Hepatocyte (in vitro differentiated cells): ENCODE data around the gene SNX17. TPM values are rescaled to one million over a fixed set of nuclear protein-coding genes. Genes with fewer than 3 reads are reported as not detected.

Experiments used
- DNase-seq: peaks from one replicate; pipeline ENCODE4 v3.0.0-alpha.2; 2016; ENCODE audit warnings: low spot score
- H2AFZ ChIP-seq: fragments of 200-600 bp; sonication (generic); 2 replicates; pipeline ENCODE4 v1.6.0; 2016; ENCODE audit warnings: antibody characterized with exemption, mild to moderate bottlenecking
- H3K27ac ChIP-seq: fragments of 200-600 bp; sonication (generic); 2 replicates; pipeline ENCODE4 v1.5.1; 2016; ENCODE audit warnings: mild to moderate bottlenecking
- H3K27me3 ChIP-seq: fragments of 200-600 bp; sonication (generic); 2 replicates; pipeline ENCODE4 v1.6.1; 2016
- H3K36me3 ChIP-seq: fragments of 200-600 bp; sonication (generic); replicated peaks from 2 replicates; pipeline ENCODE4 v1.5.1; 2016; ENCODE audit warnings: low read depth; ENCODE audit not compliant: insufficient read depth
- H3K4me1 ChIP-seq: fragments of 200-600 bp; sonication (generic); 2 replicates; pipeline ENCODE4 v1.5.1; 2016; ENCODE audit warnings: mild to moderate bottlenecking, moderate library complexity; ENCODE audit not compliant: insufficient read depth
- H3K4me2 ChIP-seq: fragments of 200-600 bp; sonication (generic); 2 replicates; pipeline ENCODE4 v1.6.0; 2016
- H3K4me3 ChIP-seq: fragments of 200-600 bp; sonication (generic); 2 replicates; pipeline ENCODE4 v1.5.1; 2016; ENCODE audit warnings: mild to moderate bottlenecking
- H3K79me2 ChIP-seq: fragments of 200-600 bp; sonication (generic); 2 replicates; pipeline ENCODE4 v1.6.0; 2017; ENCODE audit warnings: mild to moderate bottlenecking
- H3K9me2 ChIP-seq: fragments of 200-600 bp; sonication (generic); replicated peaks from 2 replicates; pipeline ENCODE4 v1.6.0; 2017; ENCODE audit warnings: mild to moderate bottlenecking; ENCODE audit not compliant: insufficient read depth
- H3K9me3 ChIP-seq: fragments of 200-600 bp; sonication (generic); 2 replicates; pipeline ENCODE4 v1.5.1; 2016; ENCODE audit warnings: low read depth, mild to moderate bottlenecking
- H4K20me1 ChIP-seq: fragments of 200-600 bp; sonication (generic); 2 replicates; pipeline ENCODE4 v1.6.0; 2016; ENCODE audit warnings: mild to moderate bottlenecking; ENCODE audit not compliant: insufficient read depth, poor library complexity, severe bottlenecking
- EZH2 ChIP-seq: fragments of 200-600 bp; sonication (generic); IDR thresholded peaks from 2 replicates; pipeline ENCODE4 v1.6.1; 2016; ENCODE audit warnings: antibody characterized with exemption, mild to moderate bottlenecking, borderline replicate concordance
- EZH2phosphoT487 ChIP-seq: fragments of 200-600 bp; sonication (generic); IDR thresholded peaks from one replicate; pipeline ENCODE4 v1.6.1; 2018; ENCODE audit warnings: antibody characterized with exemption, mild to moderate bottlenecking, low read depth, moderate library complexity; ENCODE audit not compliant: unreplicated experiment, severe bottlenecking
- WGBS: methylation state at CpG from one replicate; pipeline ENCODE4 v1.1.6; 2016; ENCODE audit warnings: low lambda C conversion rate; ENCODE audit errors: missing lambda C conversion rate; 5-methylcytosine and 5-hydroxymethylcytosine counted together
- polyA plus RNA-seq: library from polyadenylated mRNA; unstranded; fragments of >200 nt; fragmentation: Nextera tagmentation; extraction: Ambion mirVana; gene quantifications from 2 replicates; pipeline ENCODE4 v1.2.1, GENCODE V29; 2016
- total RNA-seq: library from RNA; depleted of rRNA; stranded (reverse); fragments of >200 nt; gene quantifications from 2 replicates; pipeline ENCODE4 v1.2.3, GENCODE V29; 2014
- TF ChIP-seq, protein P1 (sequence below): fragments of 200-600 bp; sonication (generic); IDR thresholded peaks from 2 replicates; pipeline ENCODE4 v1.5.1; 2016; ENCODE audit warnings: antibody characterized with exemption, mild to moderate bottlenecking; ENCODE audit not compliant: poor library complexity

The SNX17 gene
- total and polyA plus RNA-seq, 2 experiments from 2014 or later = 81.8 to 109 TPM

DNA sequence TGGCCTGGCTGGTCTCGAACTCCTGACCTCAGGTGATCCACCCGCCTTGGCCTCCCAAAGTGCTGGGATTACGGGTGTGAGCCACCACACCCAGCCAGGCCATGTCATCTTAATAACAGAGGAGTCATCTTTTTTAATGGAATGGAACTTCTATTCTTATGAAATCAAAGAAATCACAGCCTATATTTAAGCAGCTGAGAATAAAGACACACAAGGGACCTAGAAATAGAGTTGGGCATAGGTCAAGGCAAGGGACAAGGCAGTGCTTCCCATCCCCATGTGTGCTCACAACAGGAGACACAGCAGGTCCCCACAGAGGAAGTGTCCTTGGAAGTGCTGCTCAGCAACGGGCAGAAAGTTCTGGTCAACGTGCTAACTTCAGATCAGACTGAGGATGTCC is 3.2 kb downstream of the SNX17 start:
- H3K9me2 ChIP-seq = no peaks in the 10 kb centered on the region
- WGBS = 93% methylated on average over 5 of the region's 5 CpGs

DNA sequence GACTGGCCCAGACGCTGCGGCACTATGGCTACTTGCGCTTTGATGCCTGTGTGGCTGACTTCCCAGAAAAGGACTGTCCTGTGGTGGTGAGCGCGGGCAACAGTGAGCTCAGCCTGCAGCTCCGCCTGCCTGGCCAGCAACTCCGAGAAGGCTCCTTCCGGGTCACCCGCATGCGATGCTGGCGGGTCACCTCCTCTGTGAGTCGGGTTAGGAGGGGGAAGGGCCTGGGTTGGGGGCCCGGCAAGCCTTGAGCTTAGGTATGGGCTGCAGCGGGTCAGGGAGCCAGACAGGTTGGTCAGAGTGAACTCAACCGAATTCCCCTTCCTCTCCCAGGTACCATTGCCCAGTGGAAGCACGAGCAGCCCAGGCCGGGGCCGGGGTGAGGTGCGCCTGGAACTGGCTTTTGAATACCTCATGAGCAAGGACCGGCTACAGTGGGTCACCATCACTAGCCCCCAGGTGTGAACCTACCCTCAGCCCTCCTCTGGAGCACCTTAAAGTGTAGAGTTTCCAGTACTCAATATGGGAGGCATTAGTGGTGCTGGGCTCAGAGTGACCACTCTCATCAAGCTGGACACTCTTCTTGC is 5.2 kb downstream of the SNX17 start:
- Histone ChIP-seq H3K9me3 (no peaks in the 10 kb centered on the region), H3K4me1 (peaks cover 29% of the 10 kb centered on the region), H3K27me3 (no peaks in the 10 kb centered on the region), H3K79me2 (peaks cover 75% of the 10 kb centered on the region), H4K20me1 (peaks cover 5% of the 10 kb centered on the region), H3K4me2 (no peak overlapping the region), H3K9me2 (no peaks in the 10 kb centered on the region), H3K36me3 (peaks cover 5% of the 10 kb centered on the region), H3K4me3 (no peak overlapping the region), H3K27ac (no peak overlapping the region), H2AFZ (no peak overlapping the region)
- no peak for DNase-seq
- TF ChIP-seq EZH2 = no peak
- no peak for TF ChIP-seq EZH2phosphoT487
- TF ChIP-seq, protein P1, sequence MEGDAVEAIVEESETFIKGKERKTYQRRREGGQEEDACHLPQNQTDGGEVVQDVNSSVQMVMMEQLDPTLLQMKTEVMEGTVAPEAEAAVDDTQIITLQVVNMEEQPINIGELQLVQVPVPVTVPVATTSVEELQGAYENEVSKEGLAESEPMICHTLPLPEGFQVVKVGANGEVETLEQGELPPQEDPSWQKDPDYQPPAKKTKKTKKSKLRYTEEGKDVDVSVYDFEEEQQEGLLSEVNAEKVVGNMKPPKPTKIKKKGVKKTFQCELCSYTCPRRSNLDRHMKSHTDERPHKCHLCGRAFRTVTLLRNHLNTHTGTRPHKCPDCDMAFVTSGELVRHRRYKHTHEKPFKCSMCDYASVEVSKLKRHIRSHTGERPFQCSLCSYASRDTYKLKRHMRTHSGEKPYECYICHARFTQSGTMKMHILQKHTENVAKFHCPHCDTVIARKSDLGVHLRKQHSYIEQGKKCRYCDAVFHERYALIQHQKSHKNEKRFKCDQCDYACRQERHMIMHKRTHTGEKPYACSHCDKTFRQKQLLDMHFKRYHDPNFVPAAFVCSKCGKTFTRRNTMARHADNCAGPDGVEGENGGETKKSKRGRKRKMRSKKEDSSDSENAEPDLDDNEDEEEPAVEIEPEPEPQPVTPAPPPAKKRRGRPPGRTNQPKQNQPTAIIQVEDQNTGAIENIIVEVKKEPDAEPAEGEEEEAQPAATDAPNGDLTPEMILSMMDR = no peak
- 96% methylated on average over 20 of the region's 20 CpGs for WGBS

More for the DNA sequence above, 3.2 kb downstream of the SNX17 start:
- Histone ChIP-seq H3K27me3 (no peaks in the 10 kb centered on the region), H3K36me3 (peaks cover 5% of the 10 kb centered on the region), H2AFZ (no peak overlapping the region), H3K79me2 (peaks cover 73% of the 10 kb centered on the region), H3K4me1 (peaks cover 28% of the 10 kb centered on the region), H3K4me2 (no peak overlapping the region), H3K27ac (no peak overlapping the region), H4K20me1 (peaks cover 5% of the 10 kb centered on the region), H3K4me3 (no peak overlapping the region), H3K9me3 (no peaks in the 10 kb centered on the region)
- TF ChIP-seq EZH2phosphoT487 (no peak), EZH2 (no peak)
- TF ChIP-seq, protein P1 = no peak
- DNase-seq = no peak

DNA sequence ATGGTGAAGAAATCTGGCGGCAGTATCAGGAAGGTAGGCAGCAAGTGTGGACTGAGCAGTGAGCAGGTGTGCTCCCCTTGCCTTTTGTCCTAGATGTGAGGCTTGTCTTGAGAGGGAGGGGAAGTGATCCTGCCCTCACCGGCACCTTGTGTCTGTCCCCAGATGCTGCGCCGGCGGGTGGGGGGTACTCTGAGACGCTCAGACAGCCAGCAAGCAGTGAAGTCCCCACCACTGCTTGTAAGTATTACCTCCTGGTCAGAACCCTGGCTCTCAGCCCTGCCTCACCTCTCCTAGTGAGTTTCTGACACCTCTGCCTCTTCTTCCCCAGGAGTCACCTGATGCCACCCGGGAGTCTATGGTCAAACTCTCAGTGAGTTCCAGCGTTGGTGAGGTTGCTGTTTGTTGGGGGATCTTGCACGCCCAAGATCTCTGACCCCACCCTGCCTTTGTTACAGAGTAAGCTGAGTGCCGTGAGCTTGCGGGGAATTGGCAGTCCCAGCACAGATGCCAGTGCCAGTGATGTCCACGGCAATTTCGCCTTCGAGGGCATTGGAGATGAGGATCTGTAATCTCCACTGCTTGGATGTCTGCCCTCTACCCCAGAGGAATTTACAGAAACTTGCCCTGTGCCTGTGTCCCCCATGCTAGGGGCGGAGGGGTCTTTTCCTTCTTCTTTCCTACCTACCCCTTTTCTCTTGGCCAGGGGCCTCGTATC is 5.9 kb downstream of the SNX17 start:
- Histone ChIP-seq H3K4me2 (no peak overlapping the region), H2AFZ (no peak overlapping the region), H3K36me3 (peaks cover 5% of the 10 kb centered on the region), H3K79me2 (peaks cover 68% of the 10 kb centered on the region), H3K4me3 (no peak overlapping the region), H3K27ac (no peak overlapping the region), H3K4me1 (peaks cover 34% of the 10 kb centered on the region), H3K9me3 (no peaks in the 10 kb centered on the region), H4K20me1 (peaks cover 5% of the 10 kb centered on the region), H3K27me3 (no peaks in the 10 kb centered on the region), H3K9me2 (no peaks in the 10 kb centered on the region)
- no peak for TF ChIP-seq EZH2
- no peak for TF ChIP-seq EZH2phosphoT487
- TF ChIP-seq, protein P1 = no peak
- 94% methylated on average over 15 of the region's 16 CpGs for WGBS
- DNase-seq = no peak
